Stimulated activated CD4-positive, alpha-beta T cell treated with anti-CD3 and anti-CD28 coated beads, Interleukin-1b, Interleukin-23, amount 100 ng/mL, for 4 hours (primary cell): ENCODE measurements around the gene TMEM231.
"Not testable (repeated sequence)": the region's sequence is repeated elsewhere in the genome, so short reads cannot be mapped to it uniquely, and the experiment has no call there.

Experiments used
- DNase-seq, 2 donors: peaks; one replicate each; pipeline ENCODE4 v3.0.0-alpha.2; 2020; ENCODE audit warnings: low read depth in 2 of 2

The TMEM231 gene

DNA sequence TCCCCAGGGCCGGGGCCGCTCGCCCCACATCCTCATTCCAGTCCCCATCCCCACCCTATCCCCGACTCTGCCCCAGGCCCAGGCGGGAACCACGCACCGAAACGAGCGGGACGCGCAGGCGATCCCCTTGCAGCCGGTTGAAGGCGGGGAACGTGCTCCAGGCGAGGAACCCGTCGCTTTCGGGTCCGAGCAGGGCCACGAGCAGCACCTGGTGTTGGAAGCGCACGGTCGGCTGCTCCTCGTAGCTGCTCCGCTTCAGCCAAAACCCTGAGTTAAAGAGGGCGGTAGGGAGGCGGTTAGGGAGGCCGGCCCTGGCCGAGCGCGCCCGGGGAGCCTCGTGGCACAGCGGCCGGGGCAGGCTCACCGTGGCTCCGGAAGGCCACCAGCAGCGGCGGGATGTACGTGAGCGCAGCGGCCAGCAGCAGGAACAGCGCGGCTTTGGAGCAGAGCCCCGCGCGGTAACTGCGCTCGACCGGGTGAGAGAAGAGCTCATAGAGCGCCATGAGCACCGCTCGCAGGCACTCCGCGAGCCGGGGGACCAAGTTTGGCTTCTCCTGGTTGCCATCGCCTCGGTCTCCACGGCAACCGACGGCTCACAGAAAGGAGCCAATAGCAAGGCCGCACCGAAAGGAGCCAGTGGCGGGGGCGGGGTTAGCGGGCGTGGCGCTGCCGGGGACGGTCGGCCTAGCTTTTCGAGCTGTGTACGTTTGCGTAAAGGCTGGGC is at the start of gene TMEM231:
Gene TMEM231, minus strand, starts transcription at position 546 of the 724 bp plus-strand sequence. Its CDS starts 43 bp downstream, at position 503.
- peak; percentile 94 to 97 for DNase-seq

- DNase-seq, result no peak
Observed at GRCh38 chr16:75603241-75603640, 47.2 kb upstream of the TMEM231 start.

DNA sequence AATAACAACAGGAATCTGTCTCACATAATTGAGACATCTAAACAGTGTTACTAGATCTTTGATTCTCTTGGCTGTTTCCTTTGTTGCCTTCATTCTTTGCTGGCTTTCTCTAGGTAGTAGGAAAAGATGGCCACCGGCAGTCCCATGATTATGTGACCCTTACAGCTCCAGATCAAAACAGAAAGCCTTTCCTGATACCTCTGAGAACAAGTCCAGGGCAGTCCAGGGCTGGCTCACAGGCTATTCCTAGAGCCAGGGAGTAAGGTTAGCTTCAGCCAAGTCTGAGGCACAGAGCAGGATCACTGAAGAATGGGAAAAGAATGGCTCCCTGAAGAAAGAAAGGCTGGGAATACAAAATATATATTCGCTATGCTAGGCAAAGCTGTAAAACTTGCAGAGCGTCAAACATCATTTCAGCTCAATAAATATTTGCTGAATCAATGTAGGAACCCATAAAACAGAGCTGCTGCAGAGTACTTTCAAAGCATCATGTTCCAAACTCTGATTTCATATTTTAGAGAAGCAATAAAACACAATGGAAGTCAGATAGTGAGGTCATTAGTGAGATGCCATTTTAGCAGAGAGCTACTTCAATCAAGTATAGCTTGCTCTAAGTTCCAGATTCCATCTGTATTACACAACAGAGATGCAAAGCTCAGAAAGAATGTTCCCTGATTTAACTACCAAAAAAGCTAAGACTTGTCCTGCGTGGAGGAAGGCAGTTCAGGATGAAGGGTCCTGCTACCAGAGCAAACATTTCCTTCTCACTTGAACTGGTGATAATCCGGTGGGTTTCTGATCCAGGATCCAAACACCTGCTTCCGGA is 43.6 kb upstream of the TMEM231 start:
- DNase-seq, result no peak

- DNase-seq, result no peak
Observed at GRCh38 chr16:75593825-75594820, 38.1 kb upstream of the TMEM231 start.

DNA sequence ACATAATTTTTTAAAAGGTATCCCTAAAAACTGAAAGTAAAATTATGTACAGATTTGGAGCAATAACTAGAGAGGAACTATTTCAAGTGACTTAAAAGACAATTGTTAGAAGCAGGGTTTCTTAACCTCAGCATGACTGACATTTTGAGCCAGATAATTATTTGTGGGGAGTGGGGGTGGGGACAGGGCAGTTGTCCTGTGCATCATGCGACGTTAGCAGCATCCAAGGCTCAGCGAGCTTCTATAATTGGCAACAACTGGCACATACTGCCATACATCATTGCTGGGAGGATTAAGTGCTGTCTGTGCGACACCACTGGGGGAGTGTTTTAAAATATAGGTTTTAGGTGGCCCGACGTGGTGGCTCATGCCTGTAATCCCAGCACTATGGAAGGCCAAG is 37.3 kb upstream of the TMEM231 start:
- DNase-seq, result no peak

DNA sequence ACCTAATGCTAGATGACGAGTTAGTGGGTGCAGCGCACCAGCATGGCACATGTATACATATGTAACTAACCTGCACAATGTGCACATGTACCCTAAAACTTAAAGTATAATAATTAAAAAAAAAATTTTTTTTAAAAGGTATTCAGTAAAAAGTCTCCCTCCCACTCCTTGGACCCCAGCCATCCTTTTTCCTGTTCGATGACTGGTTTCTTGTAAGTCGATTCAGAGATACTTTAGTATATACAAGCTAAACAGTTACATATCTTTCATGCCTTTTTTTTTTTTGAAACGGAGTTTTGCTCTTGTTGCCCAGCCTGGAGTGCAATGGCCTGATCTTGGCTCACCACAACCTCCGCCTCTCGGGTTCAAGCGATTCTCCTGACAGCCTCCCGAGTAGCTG is 35.9 kb upstream of the TMEM231 start:
- DNase-seq, result not testable (repeated sequence)

DNA sequence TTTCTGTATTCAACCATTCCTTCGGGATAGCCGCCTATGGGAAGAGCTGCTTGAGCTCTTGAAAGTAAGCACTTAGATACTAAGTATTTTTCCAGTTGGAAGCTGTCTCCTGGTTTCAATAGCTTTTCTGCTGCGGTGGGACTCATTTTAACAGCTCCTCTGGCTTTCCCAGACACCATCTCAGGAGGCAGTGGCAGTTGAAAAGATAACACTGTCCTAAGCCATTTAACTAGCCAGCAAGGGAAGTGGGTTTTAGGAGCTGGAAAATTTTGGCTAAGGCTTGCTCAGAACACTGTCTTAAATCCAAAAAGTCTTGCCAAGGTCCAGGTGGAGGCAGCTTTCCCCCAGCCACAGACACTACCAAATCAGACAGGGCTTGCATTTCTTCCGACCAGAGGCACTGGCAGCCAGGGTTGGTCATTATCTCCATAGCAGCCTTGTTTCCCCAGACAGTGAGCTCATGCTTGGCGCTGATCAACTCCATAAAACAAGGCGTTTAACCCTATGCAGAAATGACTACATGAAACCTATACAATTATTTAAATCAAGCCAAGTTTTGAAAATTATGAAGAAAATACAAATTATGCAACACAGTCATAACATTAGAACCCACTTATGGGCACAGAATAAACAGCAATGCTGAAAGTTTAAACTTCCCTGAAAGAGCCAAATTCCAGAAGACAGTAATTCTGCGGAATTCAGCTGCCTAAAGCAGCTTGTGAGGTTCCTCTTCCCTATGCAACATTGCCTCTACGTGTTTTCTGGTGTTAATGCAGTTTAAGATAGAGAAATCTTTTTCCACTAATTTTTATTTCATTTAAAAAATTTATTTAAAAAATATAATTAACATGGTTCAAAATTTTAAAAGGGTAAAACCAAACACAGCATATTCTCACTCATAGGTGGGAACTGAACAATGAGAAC is 35.1 kb upstream of the TMEM231 start:
- DNase-seq, result no peak

DNA sequence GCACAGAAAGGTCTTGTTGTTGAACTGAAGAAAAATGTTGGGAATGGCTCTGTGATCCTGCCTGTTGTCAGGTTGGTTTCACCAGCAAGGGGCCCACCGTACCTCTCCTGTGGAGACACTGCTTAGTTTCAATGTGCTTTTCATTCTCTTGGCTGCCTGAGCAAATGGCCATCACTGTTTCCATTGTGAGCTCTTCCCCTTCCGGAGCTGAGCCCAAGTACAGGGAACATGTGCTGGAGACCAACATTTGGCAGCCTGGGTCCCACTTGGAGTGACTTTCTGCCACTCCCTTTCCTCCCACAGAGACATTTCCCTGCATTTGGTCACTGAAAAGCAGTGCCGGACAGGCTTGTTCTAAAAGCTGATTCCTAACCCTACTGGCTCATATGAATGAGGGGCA is 33.3 kb upstream of the TMEM231 start:
- DNase-seq, result no peak

- DNase-seq, result no peak
Observed at GRCh38 chr16:75588716-75589115, 32.7 kb upstream of the TMEM231 start.

- DNase-seq, result no peak
Observed at GRCh38 chr16:75584108-75584507, 28.1 kb upstream of the TMEM231 start.

GRCh38 chr16:75579281-75579834 is 23.3 kb upstream of the TMEM231 start:
- no peak for DNase-seq

GRCh38 chr16:75578725-75579124 is 22.7 kb upstream of the TMEM231 start:
- no peak for DNase-seq

DNA sequence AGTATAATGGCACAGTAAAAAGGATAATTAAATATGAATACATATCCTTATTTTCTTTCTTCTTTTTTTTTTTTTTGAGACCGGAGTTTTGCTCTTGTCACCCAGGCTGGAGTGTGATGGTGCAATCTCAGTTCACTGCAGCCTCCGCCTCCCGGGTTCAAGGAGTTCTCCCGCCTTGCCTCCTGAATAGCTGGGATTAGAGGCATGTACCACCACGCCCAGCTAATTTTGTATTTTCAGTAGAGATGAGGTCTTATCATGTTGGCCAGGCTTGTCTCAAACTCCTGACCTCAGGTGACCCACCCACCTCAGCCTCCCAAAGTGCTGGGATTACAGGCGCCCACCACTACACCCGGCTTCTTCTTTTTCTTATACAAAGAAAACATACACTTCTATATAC is 22.2 kb upstream of the TMEM231 start:
- DNase-seq, result no peak

GRCh38 chr16:75576384-75576811 is 20.3 kb upstream of the TMEM231 start:
- DNase-seq, result no peak

DNA sequence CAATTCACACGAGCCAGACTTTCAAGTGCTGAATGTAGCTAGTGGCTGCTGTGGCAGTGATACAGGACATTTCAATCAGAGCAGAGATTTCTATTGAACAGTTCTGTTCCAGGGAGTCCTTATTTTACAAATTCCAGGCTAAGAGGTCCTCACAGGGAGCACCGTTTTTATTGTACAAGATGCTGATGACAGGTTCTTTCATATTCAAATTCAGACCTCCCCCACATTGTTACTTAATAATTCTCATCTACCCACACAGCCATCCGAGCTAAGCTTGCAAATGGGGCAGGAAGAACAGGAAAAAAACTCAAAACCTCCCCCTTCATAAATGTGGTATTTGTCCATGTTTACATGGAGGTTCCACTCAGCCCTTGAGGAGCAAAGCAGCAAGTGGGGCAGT is 19.9 kb upstream of the TMEM231 start:
- DNase-seq, result no peak

DNA sequence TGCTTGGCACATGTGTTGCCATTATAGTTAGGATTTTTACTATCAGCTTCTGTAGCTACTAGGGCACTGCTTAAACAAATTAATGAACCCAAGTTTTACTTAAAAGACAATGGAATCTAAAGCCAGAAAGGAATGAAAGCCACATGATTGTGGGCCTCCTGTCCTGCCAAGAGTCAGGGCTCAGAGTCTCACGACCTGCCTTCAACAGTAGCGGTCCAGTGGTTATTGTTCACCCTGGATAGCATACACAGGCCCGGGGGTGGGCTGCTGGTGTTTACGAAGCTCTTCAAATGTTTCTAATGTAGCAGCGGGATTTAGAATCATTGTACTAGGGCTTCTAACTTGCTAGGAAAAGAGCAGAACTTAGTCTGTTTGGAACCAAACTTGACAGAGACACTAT is 17.9 kb upstream of the TMEM231 start:
- no peak for DNase-seq

- DNase-seq, result no peak
Observed at GRCh38 chr16:75572864-75573542, 17.0 kb upstream of the TMEM231 start.

GRCh38 chr16:75570396-75571065 is 14.5 kb upstream of the TMEM231 start:
- no peak for DNase-seq

DNA sequence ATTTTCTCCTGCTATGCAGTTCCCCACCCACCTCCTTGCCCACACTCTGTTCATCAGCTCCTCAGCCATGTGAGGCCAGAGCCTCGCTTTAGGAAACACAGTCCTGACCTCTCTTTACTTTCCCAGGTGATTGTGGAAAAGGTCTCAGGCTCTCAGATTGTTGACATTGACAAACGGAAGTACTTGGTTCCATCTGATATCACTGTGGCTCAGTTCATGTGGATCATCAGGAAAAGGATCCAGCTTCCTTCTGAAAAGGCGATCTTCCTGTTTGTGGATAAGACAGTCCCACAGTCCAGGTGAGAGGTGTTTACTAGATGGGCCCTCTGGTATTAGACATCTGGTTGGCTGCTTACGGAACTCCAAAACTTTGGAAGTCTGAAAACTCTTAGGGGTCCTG is 11.9 kb upstream of the TMEM231 start:
- no peak for DNase-seq
